Fibroblast of lung (primary cell): ENCODE data around the gene CDKN2B. TPM values are rescaled to one million over a fixed set of nuclear protein-coding genes. Genes with fewer than 3 reads are reported as not detected.
A peak's percentile ranks its signal among the peaks of the same experiment; 100 is the strongest.

ENCODE experiments used
- DNase-seq, 2 donors: peaks; one replicate each; pipeline versions ENCODE4 v3.0.0 to v3.0.0-alpha.2; 2010; ENCODE audit warnings: low read depth in 2 of 2
- H2AFZ ChIP-seq: 2 replicates; pipeline ENCODE4 v1.5.1; 2012; ENCODE audit warnings: low read length, control low read depth, inconsistent platforms
- H3K27ac ChIP-seq: 2 replicates; pipeline ENCODE4 v1.5.1; 2011; ENCODE audit warnings: low read length, control low read depth; ENCODE audit not compliant: insufficient read depth
- H3K27me3 ChIP-seq: 2 replicates; pipeline ENCODE4 v1.5.1; 2011; ENCODE audit warnings: mild to moderate bottlenecking, low read length; ENCODE audit not compliant: control insufficient read depth, insufficient read depth
- H3K36me3 ChIP-seq: 2 replicates; pipeline ENCODE4 v1.5.1; 2011; ENCODE audit warnings: low read length; ENCODE audit not compliant: control insufficient read depth, insufficient read depth
- H3K4me1 ChIP-seq: 2 replicates; pipeline ENCODE4 v1.5.1; 2011; ENCODE audit warnings: low read length; ENCODE audit not compliant: control insufficient read depth, insufficient read depth; ENCODE audit errors: extremely low read depth
- H3K4me2 ChIP-seq: 2 replicates; pipeline ENCODE4 v1.5.1; 2011; ENCODE audit warnings: low read length, control low read depth; ENCODE audit not compliant: insufficient read depth; ENCODE audit errors: extremely low read depth
- H3K4me3 ChIP-seq, 4 experiments: fragments of 200-600 bp in 1 of 4; sonication (generic) in 1 of 4; replicated peaks in 1 of 4; 2 replicates each; pipeline ENCODE4 v1.5.1; 2011 to 2016; ENCODE audit warnings: low read length in 4 of 4, low read depth in 3 of 4, mild to moderate bottlenecking in 3 of 4, control low read depth in 2 of 4, inconsistent platforms in 1 of 4, mixed read lengths in 1 of 4; ENCODE audit not compliant: insufficient read depth in 1 of 4; ENCODE audit errors: control extremely low read depth in 1 of 4
- H3K79me2 ChIP-seq: 2 replicates; pipeline ENCODE4 v1.5.1; 2012; ENCODE audit warnings: mild to moderate bottlenecking, low read length, inconsistent platforms; ENCODE audit not compliant: control insufficient read depth, insufficient read depth
- H3K9ac ChIP-seq: 2 replicates; pipeline ENCODE4 v1.5.1; 2011; ENCODE audit warnings: mild to moderate bottlenecking, low read length, control low read depth; ENCODE audit not compliant: insufficient read depth
- H3K9me3 ChIP-seq: 2 replicates; pipeline ENCODE4 v1.5.1; 2012; ENCODE audit warnings: low read depth, low read length; ENCODE audit not compliant: control insufficient read depth, insufficient read depth
- H4K20me1 ChIP-seq: 2 replicates; pipeline ENCODE4 v1.5.1; 2011; ENCODE audit warnings: low read length; ENCODE audit not compliant: control insufficient read depth, insufficient read depth; ENCODE audit errors: extremely low read depth
- EZH2 ChIP-seq: IDR thresholded peaks from 2 replicates; pipeline ENCODE4 v1.5.1; 2012; ENCODE audit warnings: low read length, control low read depth, mild to moderate bottlenecking; ENCODE audit errors: missing control alignments
- polyA plus RNA-seq, 2 donors: library from polyadenylated mRNA; depleted of rRNA in 1 of 2; stranded (reverse) in 1 of 2; unstranded in 1 of 2; fragments of >200 nt; gene quantifications; 2 replicates each; pipeline ENCODE4 v1.2.1, GENCODE V29; 2011 to 2012; ENCODE audit warnings: missing spikeins in 1 of 2
- total RNA-seq: library from RNA; depleted of rRNA; stranded (reverse); fragments of >200 nt; gene quantifications from 2 replicates; pipeline ENCODE4 v1.2.1, GENCODE V29; 2014
- TF ChIP-seq, protein P1 (sequence below), 2 donors: IDR thresholded peaks in 1 of 2; conservative IDR thresholded peaks in 1 of 2; 1 replicate in 1 of 2; 2 replicates in 1 of 2; pipeline ENCODE4 v1.5.1; 2011 to 2012; ENCODE audit warnings: low read length in 2 of 2, control low read depth in 1 of 2, inconsistent platforms in 1 of 2, low read depth in 1 of 2, mild to moderate bottlenecking in 1 of 2

CDKN2B gene
- total and polyA plus RNA-seq, 2 donors (not counting 1 experiment from before 2014, with no cell fraction given): 22.6 to 44.9 TPM

DNA sequence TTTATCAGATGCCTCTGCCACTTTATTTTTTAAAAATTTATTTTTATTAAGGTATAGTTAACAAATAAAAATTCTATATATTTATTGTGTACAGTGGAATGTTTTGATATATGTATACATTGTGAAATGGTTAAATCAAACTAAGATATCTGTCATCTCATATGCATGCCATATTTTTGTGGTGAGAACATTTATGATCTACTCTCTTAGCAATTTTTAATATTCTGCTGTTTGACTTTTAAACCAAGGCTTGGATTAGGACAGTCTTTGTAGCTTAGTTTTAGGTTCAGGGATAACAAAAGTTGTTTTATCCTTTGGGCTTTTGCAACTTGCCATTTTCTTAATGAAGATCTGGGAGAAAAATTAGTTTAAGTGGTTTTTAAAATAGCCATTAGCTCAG, 46.0 kb upstream of the CDKN2B start:
- Histone ChIP-seq H3K4me2 (peak overlapping the region; percentile 8), H3K4me3 (no peak overlapping the region), H3K79me2 (no peaks in the 10 kb centered on the region), H2AFZ (no peak overlapping the region), H3K4me1 (peaks cover 9% of the 10 kb centered on the region), H3K36me3 (no peaks in the 10 kb centered on the region), H3K9me3 (no peaks in the 10 kb centered on the region), H4K20me1 (no peaks in the 10 kb centered on the region), H3K27ac (no peak overlapping the region), H3K27me3 (no peaks in the 10 kb centered on the region), H3K9ac (no peak overlapping the region)
- TF ChIP-seq, protein P1, sequence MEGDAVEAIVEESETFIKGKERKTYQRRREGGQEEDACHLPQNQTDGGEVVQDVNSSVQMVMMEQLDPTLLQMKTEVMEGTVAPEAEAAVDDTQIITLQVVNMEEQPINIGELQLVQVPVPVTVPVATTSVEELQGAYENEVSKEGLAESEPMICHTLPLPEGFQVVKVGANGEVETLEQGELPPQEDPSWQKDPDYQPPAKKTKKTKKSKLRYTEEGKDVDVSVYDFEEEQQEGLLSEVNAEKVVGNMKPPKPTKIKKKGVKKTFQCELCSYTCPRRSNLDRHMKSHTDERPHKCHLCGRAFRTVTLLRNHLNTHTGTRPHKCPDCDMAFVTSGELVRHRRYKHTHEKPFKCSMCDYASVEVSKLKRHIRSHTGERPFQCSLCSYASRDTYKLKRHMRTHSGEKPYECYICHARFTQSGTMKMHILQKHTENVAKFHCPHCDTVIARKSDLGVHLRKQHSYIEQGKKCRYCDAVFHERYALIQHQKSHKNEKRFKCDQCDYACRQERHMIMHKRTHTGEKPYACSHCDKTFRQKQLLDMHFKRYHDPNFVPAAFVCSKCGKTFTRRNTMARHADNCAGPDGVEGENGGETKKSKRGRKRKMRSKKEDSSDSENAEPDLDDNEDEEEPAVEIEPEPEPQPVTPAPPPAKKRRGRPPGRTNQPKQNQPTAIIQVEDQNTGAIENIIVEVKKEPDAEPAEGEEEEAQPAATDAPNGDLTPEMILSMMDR (conservative IDR thresholded peaks at IDR 0.05 in 1 of 2, IDR thresholded peaks at IDR 0.05 in 1 of 2; ENCODE audit: low read depth in 1 of 2, low read length in 2 of 2): no peak
- no peak for TF ChIP-seq EZH2
- DNase-seq: no peak

DNA sequence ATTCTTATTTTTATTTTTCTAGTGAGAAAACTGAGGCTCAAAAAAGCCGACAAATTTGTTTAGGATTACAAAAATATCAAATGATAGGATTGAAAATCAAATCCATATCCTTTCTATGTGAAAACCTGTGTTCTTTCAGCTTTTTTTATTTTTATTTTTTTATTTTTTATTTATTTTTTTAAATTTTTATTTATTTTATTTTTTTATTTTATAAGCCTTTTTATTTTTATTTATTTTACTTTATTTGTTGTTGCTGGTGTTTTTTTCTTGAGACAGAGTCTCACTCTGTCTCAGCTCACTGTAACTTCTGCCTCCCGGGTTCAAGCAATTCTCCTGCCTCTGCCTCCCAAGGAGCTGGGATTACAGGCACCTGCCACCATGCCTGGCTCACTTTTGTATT, 45.4 kb upstream of the CDKN2B start:
- DNase-seq: no peak
- Histone ChIP-seq H4K20me1 (no peaks in the 10 kb centered on the region), H3K4me1 (peaks cover 9% of the 10 kb centered on the region), H3K4me3 (no peak overlapping the region), H3K9me3 (no peaks in the 10 kb centered on the region), H3K79me2 (no peaks in the 10 kb centered on the region), H3K36me3 (no peaks in the 10 kb centered on the region), H3K27me3 (no peaks in the 10 kb centered on the region), H3K9ac (no peak overlapping the region), H3K27ac (no peak overlapping the region), H2AFZ (no peak overlapping the region), H3K4me2 (no peak overlapping the region)
- TF ChIP-seq, protein P1 (conservative IDR thresholded peaks at IDR 0.05 in 1 of 2, IDR thresholded peaks at IDR 0.05 in 1 of 2; ENCODE audit: low read depth in 1 of 2, low read length in 2 of 2): no peak
- no peak for TF ChIP-seq EZH2

GRCh38 chr9:22054076-22054475, 45.0 kb upstream of the CDKN2B start:
- no peak for DNase-seq
- no peak overlapping the region for H2AFZ ChIP-seq
- TF ChIP-seq EZH2: no peak
- TF ChIP-seq, protein P1 (conservative IDR thresholded peaks at IDR 0.05 in 1 of 2, IDR thresholded peaks at IDR 0.05 in 1 of 2; ENCODE audit: low read depth in 1 of 2, low read length in 2 of 2): no peak
- H3K27ac ChIP-seq: no peak overlapping the region
- no peaks in the 10 kb centered on the region for H4K20me1 ChIP-seq
- no peaks in the 10 kb centered on the region for H3K36me3 ChIP-seq
- no peaks in the 10 kb centered on the region for H3K79me2 ChIP-seq
- H3K4me3 ChIP-seq: no peak overlapping the region
- peaks cover 9% of the 10 kb centered on the region for H3K4me1 ChIP-seq
- H3K9ac ChIP-seq: no peak overlapping the region
- no peak overlapping the region for H3K4me2 ChIP-seq
- no peaks in the 10 kb centered on the region for H3K27me3 ChIP-seq
- no peaks in the 10 kb centered on the region for H3K9me3 ChIP-seq
